B cell (primary cell): Measurements from ENCODE around the gene ATCAY.

Source experiments
- EZH2 ChIP-seq: IDR thresholded peaks from 2 replicates; pipeline ENCODE4 v1.6.1; 2012; ENCODE audit warnings: borderline replicate concordance, low read depth, mild to moderate bottlenecking, moderate library complexity, low read length; ENCODE audit not compliant: insufficient read depth, poor library complexity, severe bottlenecking
- TF ChIP-seq, protein P1 (sequence below): fragments of 200-600 bp; IDR thresholded peaks from one replicate; pipeline ENCODE4 v1.8.0; 2022; ENCODE audit warnings: antibody characterized with exemption, mild to moderate bottlenecking

DNA sequence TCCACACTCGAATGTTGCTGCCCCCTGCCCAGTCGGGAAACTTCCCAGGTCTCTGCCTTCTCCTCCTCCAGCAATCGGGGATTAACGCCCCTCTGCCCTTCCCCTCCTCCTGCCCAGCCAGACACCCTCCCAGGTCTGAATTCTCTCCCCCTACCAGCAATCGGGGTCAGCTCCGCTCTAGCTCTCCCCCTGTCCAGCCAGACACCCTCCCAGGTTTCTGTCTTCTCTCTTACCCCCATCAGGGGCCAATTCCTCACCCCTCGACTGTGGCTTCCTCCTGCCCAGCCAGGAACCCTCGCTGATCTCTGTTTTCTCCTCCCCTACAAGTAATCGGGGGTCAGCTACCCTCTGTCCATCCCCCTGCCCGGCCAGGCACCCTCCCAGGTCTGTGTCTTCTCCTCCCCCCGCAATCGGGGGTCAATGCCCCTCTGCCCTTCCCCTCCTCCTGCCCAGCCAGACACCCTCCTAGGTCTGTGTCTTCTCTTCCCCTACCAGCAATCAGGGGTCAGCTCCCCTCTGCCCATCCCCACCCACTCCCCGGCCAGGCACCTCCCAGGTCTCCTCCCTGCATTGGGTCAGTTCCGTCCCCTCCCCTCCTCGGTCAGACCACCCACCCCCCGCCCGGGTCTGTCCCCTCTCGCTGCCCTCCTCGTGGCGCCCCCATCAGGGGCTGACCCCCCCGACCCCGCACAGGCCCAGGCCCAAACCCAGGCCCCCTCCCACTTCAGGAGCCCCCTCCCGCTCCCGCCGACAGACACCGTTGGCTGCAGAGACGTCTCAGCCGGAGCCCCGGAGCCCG lies 12.3 kb upstream of the ATCAY start:
- no peak for TF ChIP-seq EZH2
- TF ChIP-seq, protein P1, sequence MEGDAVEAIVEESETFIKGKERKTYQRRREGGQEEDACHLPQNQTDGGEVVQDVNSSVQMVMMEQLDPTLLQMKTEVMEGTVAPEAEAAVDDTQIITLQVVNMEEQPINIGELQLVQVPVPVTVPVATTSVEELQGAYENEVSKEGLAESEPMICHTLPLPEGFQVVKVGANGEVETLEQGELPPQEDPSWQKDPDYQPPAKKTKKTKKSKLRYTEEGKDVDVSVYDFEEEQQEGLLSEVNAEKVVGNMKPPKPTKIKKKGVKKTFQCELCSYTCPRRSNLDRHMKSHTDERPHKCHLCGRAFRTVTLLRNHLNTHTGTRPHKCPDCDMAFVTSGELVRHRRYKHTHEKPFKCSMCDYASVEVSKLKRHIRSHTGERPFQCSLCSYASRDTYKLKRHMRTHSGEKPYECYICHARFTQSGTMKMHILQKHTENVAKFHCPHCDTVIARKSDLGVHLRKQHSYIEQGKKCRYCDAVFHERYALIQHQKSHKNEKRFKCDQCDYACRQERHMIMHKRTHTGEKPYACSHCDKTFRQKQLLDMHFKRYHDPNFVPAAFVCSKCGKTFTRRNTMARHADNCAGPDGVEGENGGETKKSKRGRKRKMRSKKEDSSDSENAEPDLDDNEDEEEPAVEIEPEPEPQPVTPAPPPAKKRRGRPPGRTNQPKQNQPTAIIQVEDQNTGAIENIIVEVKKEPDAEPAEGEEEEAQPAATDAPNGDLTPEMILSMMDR: no peak
